IMR-90 (cell line): ENCODE data around the gene CDK18. TPM values are rescaled to one million over a fixed set of nuclear protein-coding genes. Genes with fewer than 3 reads are reported as not detected.
A peak's percentile ranks its signal among the peaks of the same experiment; 100 is the strongest.

Experiments
- ATAC-seq: fragments of 200-7000 bp; cut with Tn5 transposase; 2 replicates; pipeline ENCODE4 v1.9.1; 2020; ENCODE audit warnings: low read depth, mild to moderate bottlenecking, moderate library complexity
- BruUV-seq: library from RNA; stranded (reverse); fragments of 400-500 nt; replicated peaks from 2 replicates; lab custom pipeline; 2021; lab: Mats Ljungman, UMichigan
- CTCF ChIA-PET: fragments of 300-600 bp; formaldehyde crosslinking; extraction: SDS; loops from one replicate; lab custom pipeline; 2021; ENCODE audit warnings: antibody characterized with exemption; lab: Yijun Ruan, JAX
- POLR2A ChIA-PET: fragments of 300-600 bp; sonication (Branson Sonifier 250); formaldehyde crosslinking; loops from one replicate; lab custom pipeline; 2022; ENCODE audit warnings: antibody characterized with exemption; ENCODE audit not compliant: unreplicated experiment; lab: Charles Lee
- DNase-seq: peaks from one replicate; pipeline ENCODE4 v3.0.0; 2013
- H2AFZ ChIP-seq: replicated peaks from 2 replicates; pipeline ENCODE3; 2013; ENCODE audit warnings: low read length, mild to moderate bottlenecking; ENCODE audit not compliant: poor library complexity
- H2AK5ac ChIP-seq: 2 replicates; pipeline ENCODE4 v1.6.1; 2013; ENCODE audit warnings: low read depth, low read length, inconsistent platforms
- H2AK9ac ChIP-seq: replicated peaks from 2 replicates; pipeline ENCODE3; 2013; ENCODE audit warnings: mild to moderate bottlenecking, low read depth, low read length, moderate library complexity; ENCODE audit not compliant: poor library complexity
- H2BK120ac ChIP-seq: 2 replicates; pipeline ENCODE4 v1.6.1; 2013; ENCODE audit warnings: low read depth, low read length, inconsistent platforms
- H2BK15ac ChIP-seq: 3 replicates; pipeline ENCODE4 v1.6.1; 2013; ENCODE audit warnings: low read depth, low read length, inconsistent platforms
- H2BK20ac ChIP-seq: 2 replicates; pipeline ENCODE4 v1.6.1; 2013; ENCODE audit warnings: low read depth, mild to moderate bottlenecking, inconsistent platforms, low read length, moderate library complexity
- H2BK5ac ChIP-seq: 2 replicates; pipeline ENCODE4 v1.6.1; 2013; ENCODE audit warnings: mild to moderate bottlenecking, low read depth, low read length, inconsistent platforms; ENCODE audit not compliant: poor library complexity, severe bottlenecking
- H3K14ac ChIP-seq: replicated peaks from 2 replicates; pipeline ENCODE4 v1.6.1; 2013; ENCODE audit warnings: low read depth, low read length, inconsistent platforms
- H3K18ac ChIP-seq: 2 replicates; pipeline ENCODE4 v1.6.1; 2013; ENCODE audit warnings: low read depth, low read length, control low read depth
- H3K23ac ChIP-seq: 2 replicates; pipeline ENCODE4 v1.6.1; 2013; ENCODE audit warnings: low read depth, low read length, inconsistent platforms
- H3K27ac ChIP-seq: 2 replicates; pipeline ENCODE4 v1.5.1; 2013; ENCODE audit warnings: mild to moderate bottlenecking, control low read depth, low read length; ENCODE audit not compliant: insufficient read depth
- H3K27me3 ChIP-seq: 2 replicates; pipeline ENCODE4 v1.6.1; 2013; ENCODE audit warnings: low read length; ENCODE audit not compliant: control insufficient read depth, insufficient read depth
- H3K36me3 ChIP-seq: 2 replicates; pipeline ENCODE4 v1.6.1; 2013; ENCODE audit warnings: low read length, mixed read lengths; ENCODE audit not compliant: control insufficient read depth, insufficient read depth
- H3K4ac ChIP-seq: 2 replicates; pipeline ENCODE4 v1.6.1; 2013; ENCODE audit warnings: low read depth, low read length, inconsistent platforms
- H3K4me1 ChIP-seq: 2 replicates; pipeline ENCODE4 v1.6.1; 2013; ENCODE audit warnings: low read length, mixed read lengths; ENCODE audit not compliant: control insufficient read depth, insufficient read depth
- H3K4me2 ChIP-seq: 2 replicates; pipeline ENCODE4 v1.6.1; 2013; ENCODE audit warnings: low read depth, mild to moderate bottlenecking, control low read depth, low read length, moderate library complexity
- H3K4me3 ChIP-seq: 2 replicates; pipeline ENCODE4 v1.5.1; 2013; ENCODE audit warnings: low read depth, mild to moderate bottlenecking, control low read depth, low read length, moderate library complexity; ENCODE audit not compliant: insufficient read depth
- H3K56ac ChIP-seq: 2 replicates; pipeline ENCODE4 v1.6.1; 2013; ENCODE audit warnings: low read length, inconsistent platforms; ENCODE audit not compliant: insufficient read depth; ENCODE audit errors: extremely low read depth
- H3K79me1 ChIP-seq, 2 experiments: 2 replicates each; pipeline ENCODE4 v1.6.1; 2013; ENCODE audit warnings: low read length in 2 of 2, inconsistent platforms in 1 of 2, low read depth in 1 of 2
- H3K9ac ChIP-seq: 2 replicates; pipeline ENCODE4 v1.6.1; 2013; ENCODE audit warnings: low read depth, low read length, control low read depth
- H3K9me1 ChIP-seq: 2 replicates; pipeline ENCODE4 v1.6.1; 2013; ENCODE audit warnings: low read length, inconsistent platforms; ENCODE audit not compliant: insufficient read depth
- H3K9me3 ChIP-seq: 2 replicates; pipeline ENCODE4 v1.6.1; 2013; ENCODE audit warnings: low read length; ENCODE audit not compliant: control insufficient read depth, insufficient read depth
- H4K20me1 ChIP-seq: 2 replicates; pipeline ENCODE4 v1.6.1; 2013; ENCODE audit warnings: low read length, inconsistent platforms; ENCODE audit not compliant: insufficient read depth
- H4K5ac ChIP-seq: 2 replicates; pipeline ENCODE4 v1.6.1; 2013; ENCODE audit warnings: mild to moderate bottlenecking, low read depth, low read length, control low read depth
- H4K8ac ChIP-seq, 2 experiments: 2 replicates each; pipeline ENCODE4 v1.6.1; 2013; ENCODE audit warnings: low read depth in 2 of 2, low read length in 2 of 2, control low read depth in 1 of 2, inconsistent platforms in 1 of 2
- H4K91ac ChIP-seq: 2 replicates; pipeline ENCODE4 v1.6.1; 2013; ENCODE audit warnings: low read depth, low read length, inconsistent platforms; ENCODE audit not compliant: insufficient read depth
- BHLHE40 ChIP-seq: fragments of 150-350 bp; IDR thresholded peaks from 2 replicates; pipeline ENCODE4 v1.6.1; 2016; ENCODE audit warnings: mild to moderate bottlenecking, low read depth, low read length
- CEBPB ChIP-seq: IDR thresholded peaks from 2 replicates; pipeline ENCODE4 v1.6.1; 2012; ENCODE audit warnings: low read depth, low read length, improper control_type of control experiment
- CHD1 ChIP-seq: IDR thresholded peaks from 2 replicates; pipeline ENCODE4 v1.6.1; 2012; ENCODE audit warnings: low read depth, low read length, improper control_type of control experiment
- ELK1 ChIP-seq: fragments of 150-350 bp; IDR thresholded peaks from 2 replicates; pipeline ENCODE4 v1.6.1; 2016; ENCODE audit warnings: low read depth, mild to moderate bottlenecking, low read length, moderate library complexity, borderline replicate concordance
- FOS ChIP-seq: fragments of 150-350 bp; IDR thresholded peaks from 2 replicates; pipeline ENCODE4 v1.6.1; 2016; ENCODE audit warnings: low read depth, low read length
- MAZ ChIP-seq: IDR thresholded peaks from 2 replicates; pipeline ENCODE4 v1.6.1; 2012; ENCODE audit warnings: low read depth, mild to moderate bottlenecking, low read length, improper control_type of control experiment, moderate library complexity, borderline replicate concordance
- MXI1 ChIP-seq: IDR thresholded peaks from 2 replicates; pipeline ENCODE4 v1.6.1; 2012; ENCODE audit warnings: low read depth, mild to moderate bottlenecking, low read length, moderate library complexity, borderline replicate concordance
- POLR2A ChIP-seq: IDR thresholded peaks from 2 replicates; pipeline ENCODE4 v1.6.1; 2012; ENCODE audit warnings: mild to moderate bottlenecking, low read depth, low read length
- RAD21 ChIP-seq: IDR thresholded peaks from 2 replicates; pipeline ENCODE4 v1.6.1; 2012; ENCODE audit warnings: low read length, improper control_type of control experiment
- RCOR1 ChIP-seq: IDR thresholded peaks from 2 replicates; pipeline ENCODE4 v1.6.1; 2012; ENCODE audit warnings: mild to moderate bottlenecking, low read length, improper control_type of control experiment; ENCODE audit not compliant: insufficient replicate concordance
- RFX5 ChIP-seq: IDR thresholded peaks from 2 replicates; pipeline ENCODE4 v1.8.0; 2012; ENCODE audit warnings: low read depth, mild to moderate bottlenecking, low read length, moderate library complexity
- SMC3 ChIP-seq: fragments of 150-350 bp; IDR thresholded peaks from 2 replicates; pipeline ENCODE4 v1.6.1; 2016; ENCODE audit warnings: low read depth, mild to moderate bottlenecking, antibody characterized with exemption, low read length, moderate library complexity
- USF2 ChIP-seq: fragments of 150-350 bp; IDR thresholded peaks from 2 replicates; pipeline ENCODE4 v1.6.1; 2017; ENCODE audit warnings: mild to moderate bottlenecking, antibody characterized with exemption, low read length, low read depth
- WGBS, 2 experiments: methylation state at CpG; one replicate each; pipeline versions ENCODE4 v1.1.5 to v1.1.7; 2013; ENCODE audit warnings: missing lambda C conversion rate in 2 of 2; ENCODE audit not compliant: insufficient read length in 1 of 2; ENCODE audit errors: extremely low coverage in 2 of 2; 5-methylcytosine and 5-hydroxymethylcytosine counted together
- dilution Hi-C: fragments of 300-500 bp; cut with HindIII; formaldehyde crosslinking; loops from one replicate; pipeline ENCODE4 v1.14.3; 2018; ENCODE audit warnings: low sequenced_read_pairs; ENCODE audit not compliant: unreplicated experiment
- in situ Hi-C: fragments of 300-500 bp; cut with MboI; formaldehyde crosslinking; loops from 3 replicates; pipeline ENCODE4 v1.14.3; 2019; ENCODE audit warnings: low sequenced_read_pairs, inconsistent platforms, mixed read lengths
- intact Hi-C: fragments of 100-400 bp; cut with micrococcal nuclease; formaldehyde crosslinking; loops from 2 replicates; pipeline ENCODE4 v1.10.0; 2022
- polyA plus RNA-seq, 3 experiments: library from polyadenylated mRNA; depleted of rRNA; stranded (reverse); fragments of >200 nt; gene quantifications; 2 replicates each; pipeline ENCODE4 v1.2.3, GENCODE V29; 2012; ENCODE audit warnings: low replicate concordance in 1 of 3
- total RNA-seq: library from RNA; depleted of rRNA; stranded (reverse); fragments of >200 nt; gene quantifications from 2 replicates; pipeline ENCODE4 v1.2.3, GENCODE V29; 2012
- TF ChIP-seq, protein P1 (sequence below): conservative IDR thresholded peaks from 2 replicates; pipeline ENCODE4 v1.5.1; 2012; ENCODE audit warnings: mild to moderate bottlenecking, low read depth, low read length, improper control_type of control experiment

The CDK18 gene
- total and polyA plus RNA-seq, 2 of the 4 experiments (the other 2 are of a cell fraction), result 0.18 to 0.48 TPM

DNA sequence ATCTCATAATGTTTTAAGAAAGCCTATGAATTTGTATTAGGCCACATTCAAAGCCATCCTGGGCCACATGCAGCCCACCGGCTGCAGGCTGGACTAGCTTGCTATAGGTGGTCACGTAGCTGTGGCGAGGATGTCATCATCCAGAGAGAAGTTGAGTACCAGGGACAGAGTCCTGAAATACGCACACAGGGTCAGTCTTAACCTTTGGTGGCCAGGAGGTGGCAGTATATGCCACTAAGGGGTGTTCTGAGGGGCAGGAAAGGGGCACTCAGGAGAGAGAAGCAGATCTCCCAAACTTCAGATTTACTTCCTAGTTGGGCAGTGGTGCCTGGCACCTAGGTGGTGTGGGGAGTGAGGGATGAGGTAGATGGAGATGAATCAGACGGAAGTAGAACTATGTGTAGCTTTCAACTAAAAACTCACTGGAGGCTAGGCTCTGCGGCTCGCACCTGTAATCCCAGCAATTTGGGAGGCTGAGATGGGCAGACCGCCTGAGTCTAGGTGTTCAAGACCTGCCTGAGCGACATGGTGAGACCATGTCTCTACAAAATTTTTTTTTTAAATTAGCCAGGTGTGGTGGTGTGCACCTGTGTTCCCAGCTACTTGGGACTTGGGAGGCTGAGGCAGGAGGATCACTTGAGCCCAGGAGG lies 16.3 kb upstream of the CDK18 start:
- dilution Hi-C loops (no loop called here), intact Hi-C loops (loop anchor here (1.0 to 2.0 kb wide), 2 partner anchors 36 to 169 kb away; no protein-coding TSS in a partner anchor), in situ Hi-C loops (loop anchor here (5.0 to 10.0 kb wide), 3 partner anchors 34 to 213 kb away; no protein-coding TSS in a partner anchor)
- ATAC-seq (peak; percentile 86), DNase-seq (peak; percentile 59)
- CTCF ChIA-PET, result interaction anchor here (0.6 to 5.1 kb wide), 9 partner anchors 9 to 406 kb away, joined by 3 to 52 read pairs (median 7); no protein-coding TSS in a partner anchor
- TF ChIP-seq RFX5 (no peak), ELK1 (no peak), MXI1 (no peak), BHLHE40 (no peak), CHD1 (no peak), CEBPB (peak; percentile 58), RCOR1 (no peak), FOS (no peak), USF2 (no peak), RAD21 (peak; percentile 68), POLR2A (no peak), SMC3 (peak; percentile 79), MAZ (no peak)
- TF ChIP-seq, protein P1, sequence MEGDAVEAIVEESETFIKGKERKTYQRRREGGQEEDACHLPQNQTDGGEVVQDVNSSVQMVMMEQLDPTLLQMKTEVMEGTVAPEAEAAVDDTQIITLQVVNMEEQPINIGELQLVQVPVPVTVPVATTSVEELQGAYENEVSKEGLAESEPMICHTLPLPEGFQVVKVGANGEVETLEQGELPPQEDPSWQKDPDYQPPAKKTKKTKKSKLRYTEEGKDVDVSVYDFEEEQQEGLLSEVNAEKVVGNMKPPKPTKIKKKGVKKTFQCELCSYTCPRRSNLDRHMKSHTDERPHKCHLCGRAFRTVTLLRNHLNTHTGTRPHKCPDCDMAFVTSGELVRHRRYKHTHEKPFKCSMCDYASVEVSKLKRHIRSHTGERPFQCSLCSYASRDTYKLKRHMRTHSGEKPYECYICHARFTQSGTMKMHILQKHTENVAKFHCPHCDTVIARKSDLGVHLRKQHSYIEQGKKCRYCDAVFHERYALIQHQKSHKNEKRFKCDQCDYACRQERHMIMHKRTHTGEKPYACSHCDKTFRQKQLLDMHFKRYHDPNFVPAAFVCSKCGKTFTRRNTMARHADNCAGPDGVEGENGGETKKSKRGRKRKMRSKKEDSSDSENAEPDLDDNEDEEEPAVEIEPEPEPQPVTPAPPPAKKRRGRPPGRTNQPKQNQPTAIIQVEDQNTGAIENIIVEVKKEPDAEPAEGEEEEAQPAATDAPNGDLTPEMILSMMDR, result peak; percentile 73
- Histone ChIP-seq H3K23ac (no peak overlapping the region), H3K4ac (no peak overlapping the region), H3K9me1 (no peaks in the 10 kb centered on the region), H3K4me3 (no peak overlapping the region), H3K9me3 (no peaks in the 10 kb centered on the region), H3K9ac (no peak overlapping the region), H2BK15ac (no peak overlapping the region), H2BK5ac (no peak overlapping the region), H3K27me3 (peaks cover 43% of the 10 kb centered on the region), H4K91ac (no peak overlapping the region), H3K27ac (no peak overlapping the region), H2BK120ac (no peak overlapping the region), H3K79me1 (no peaks in the 10 kb centered on the region), H2AK5ac (no peak overlapping the region), H3K36me3 (no peaks in the 10 kb centered on the region), H3K56ac (no peak overlapping the region), H3K4me1 (peaks cover 3% of the 10 kb centered on the region; the same call in 1 of the 2 replicates), H3K4me2 (no peak overlapping the region), H4K20me1 (0 out of 2 replicates have a peak, but pooled peaks cover 4% of the 10 kb centered on the region), H3K14ac (no peak overlapping the region), H4K5ac (no peak overlapping the region), H4K8ac (no peak overlapping the region), H2BK20ac (no peak overlapping the region), H2AFZ (no peak overlapping the region), H2AK9ac (no peak overlapping the region), H3K18ac (no peak overlapping the region)
- no TSS peak for BruUV-seq
- WGBS, 2 experiments, result 0% methylated on average over 1 of the region's 9 CpGs; no CpG with 5 or more reads in 1 of the 2 experiments
- POLR2A ChIA-PET, result no interaction called here
